Endothelial cell of umbilical vein (primary cell): ENCODE results near the gene INPP4B.

Experiments used
- CTCF ChIP-seq, 2 donors: IDR thresholded peaks; 1 replicate in 1 of 2; 2 replicates in 1 of 2; pipeline ENCODE4 v1.5.1; 2011; ENCODE audit warnings: low read length in 2 of 2, mild to moderate bottlenecking in 2 of 2, moderate library complexity in 2 of 2, control low read depth in 1 of 2, inconsistent platforms in 1 of 2, low read depth in 1 of 2; ENCODE audit not compliant: insufficient read depth in 1 of 2; ENCODE audit errors: extremely low read depth in 1 of 2
- EZH2 ChIP-seq: IDR thresholded peaks from 2 replicates; pipeline ENCODE4 v1.6.1; 2012; ENCODE audit warnings: borderline replicate concordance, low read depth, mild to moderate bottlenecking, moderate library complexity, low read length, inconsistent platforms; ENCODE audit not compliant: severe bottlenecking
- FOS ChIP-seq: IDR thresholded peaks from 2 replicates; pipeline ENCODE4 v1.6.1; 2011; ENCODE audit warnings: mild to moderate bottlenecking, low read length, moderate library complexity, borderline replicate concordance; ENCODE audit not compliant: insufficient read depth
- GATA2 ChIP-seq: IDR thresholded peaks from 2 replicates; pipeline ENCODE4 v1.7.0; 2011; ENCODE audit warnings: low read depth, mild to moderate bottlenecking, moderate library complexity, mixed read lengths, low read length; ENCODE audit not compliant: insufficient read length, insufficient read depth
- JUN ChIP-seq: IDR thresholded peaks from 2 replicates; pipeline ENCODE4 v1.6.1; 2011; ENCODE audit warnings: borderline replicate concordance, low read depth; ENCODE audit not compliant: insufficient read length, insufficient read depth
- MAX ChIP-seq: IDR thresholded peaks from 2 replicates; pipeline ENCODE4 v1.6.1; 2011; ENCODE audit not compliant: insufficient read depth, insufficient read length
- MYC ChIP-seq: IDR thresholded peaks from one replicate; pipeline ENCODE4 v1.6.1; 2011; ENCODE audit warnings: mild to moderate bottlenecking, low read depth, low read length
- POLR2A ChIP-seq: IDR thresholded peaks from 2 replicates; pipeline ENCODE4 v1.6.1; 2012; ENCODE audit warnings: low read depth, mild to moderate bottlenecking, control low read depth, low read length
- POLR2AphosphoS5 ChIP-seq: IDR thresholded peaks from 2 replicates; pipeline ENCODE4 v1.6.1; 2012; ENCODE audit warnings: low read depth, mild to moderate bottlenecking, control low read depth, low read length, moderate library complexity; ENCODE audit not compliant: insufficient read depth

DNA sequence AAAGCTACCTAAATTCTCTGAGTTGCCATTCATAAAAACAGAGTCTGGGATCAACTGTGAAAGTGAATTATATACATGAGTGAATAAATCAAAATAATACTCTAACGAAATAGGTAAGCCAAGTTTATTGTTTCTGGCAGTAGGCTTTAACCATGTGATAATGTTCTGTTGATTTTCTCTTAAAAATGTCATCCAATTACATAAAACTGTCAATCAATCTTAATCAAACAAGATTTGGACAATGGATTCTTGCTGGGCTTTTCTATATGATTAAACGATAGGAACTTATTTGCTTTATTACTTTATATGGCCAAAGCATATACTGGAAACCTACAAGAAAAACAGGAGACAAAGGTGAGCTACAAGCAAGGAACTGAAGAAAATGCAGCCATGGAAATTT is 148.8 kb downstream of the INPP4B start:
- TF ChIP-seq CTCF (IDR thresholded peaks at IDR 0.05; ENCODE audit: extremely low read depth in 1 of 2, insufficient read depth in 1 of 2, low read depth in 1 of 2, low read length in 2 of 2), result no peak
- no peak for TF ChIP-seq EZH2
- no peak for TF ChIP-seq JUN
- TF ChIP-seq POLR2AphosphoS5, result no peak
- no peak for TF ChIP-seq POLR2A
- no peak for TF ChIP-seq MAX
- no peak for TF ChIP-seq MYC
- TF ChIP-seq FOS, result no peak
- TF ChIP-seq GATA2, result no peak
